ENCODE data around the gene CYBA.

Gene CYBA

GRCh38 chr16:88651276-88651988, 579 bp upstream of the CYBA start:
- ChIA-PET POLR2A (no interaction called here), CTCF (no interaction called here)
- no peak for TF ChIP-seq L3MBTL2 (conservative IDR thresholded peaks at IDR 0.05)
- TF ChIP-seq FOXK2 (IDR thresholded peaks at IDR 0.05): no peak
- no peak for TF ChIP-seq ZNF384 (IDR thresholded peaks at IDR 0.05)
- TF ChIP-seq ELF4 (IDR thresholded peaks at IDR 0.05): no peak
- TF ChIP-seq LEF1 (IDR thresholded peaks at IDR 0.05; ENCODE audit: borderline replicate concordance): no peak
- no peak for TF ChIP-seq FOXM1 (IDR thresholded peaks at IDR 0.05; ENCODE audit: borderline replicate concordance)
- TF ChIP-seq SUZ12 (IDR thresholded peaks at IDR 0.05): no peak
- no peak for TF ChIP-seq NFRKB (IDR thresholded peaks at IDR 0.05)
- TF ChIP-seq CTBP1 (IDR thresholded peaks at IDR 0.05; ENCODE audit: borderline replicate concordance): no peak
- no peak for TF ChIP-seq SP1 (IDR thresholded peaks at IDR 0.05)
- TF ChIP-seq PKNOX1 (IDR thresholded peaks at IDR 0.05): no peak
- TF ChIP-seq BHLHE40 (IDR thresholded peaks at IDR 0.05; ENCODE audit: borderline replicate concordance): no peak
- no peak for TF ChIP-seq ARNT (IDR thresholded peaks at IDR 0.05)
- no peak for TF ChIP-seq TARDBP (IDR thresholded peaks at IDR 0.05)
- TF ChIP-seq HDGF (IDR thresholded peaks at IDR 0.05; ENCODE audit: borderline replicate concordance): no peak
- no peak for TF ChIP-seq FOXA1 (IDR thresholded peaks at IDR 0.05)
- DNase-seq (ENCODE audit: extremely low spot score): no peak

- CTCF ChIA-PET: no interaction called here
Observed at GRCh38 chr16:88649924-88650748, 717 bp downstream of the CYBA start.

GRCh38 chr16:88649195-88649923, 1.5 kb downstream of the CYBA start:
- ChIA-PET POLR2A (no interaction called here), CTCF (no interaction called here)
- DNase-seq (ENCODE audit: extremely low spot score): no peak
- TF ChIP-seq ARNT (IDR thresholded peaks at IDR 0.05) (no peak), LEF1 (IDR thresholded peaks at IDR 0.05; ENCODE audit: borderline replicate concordance) (no peak), TARDBP (IDR thresholded peaks at IDR 0.05) (no peak)

More at GRCh38 chr16:88649924-88650748, 717 bp downstream of the CYBA start:
- TF ChIP-seq NFRKB (IDR thresholded peaks at IDR 0.05) (no peak), ELF4 (IDR thresholded peaks at IDR 0.05) (no peak), FOXA1 (IDR thresholded peaks at IDR 0.05) (no peak), PKNOX1 (IDR thresholded peaks at IDR 0.05) (no peak), FOXK2 (IDR thresholded peaks at IDR 0.05) (no peak), SUZ12 (IDR thresholded peaks at IDR 0.05) (no peak), LEF1 (IDR thresholded peaks at IDR 0.05; ENCODE audit: borderline replicate concordance) (no peak), SP1 (IDR thresholded peaks at IDR 0.05) (no peak), FOXM1 (IDR thresholded peaks at IDR 0.05; ENCODE audit: borderline replicate concordance) (no peak), L3MBTL2 (conservative IDR thresholded peaks at IDR 0.05) (no peak), TARDBP (IDR thresholded peaks at IDR 0.05) (no peak), CTBP1 (IDR thresholded peaks at IDR 0.05; ENCODE audit: borderline replicate concordance) (no peak), HDGF (IDR thresholded peaks at IDR 0.05; ENCODE audit: borderline replicate concordance) (no peak), ARNT (IDR thresholded peaks at IDR 0.05) (no peak), ZNF384 (IDR thresholded peaks at IDR 0.05) (no peak)
- DNase-seq (ENCODE audit: extremely low spot score): no peak
- POLR2A ChIA-PET: interaction anchor here (1.0 kb wide), 1 partner anchor 12 kb away, joined by 4 read pairs; the partner anchor contains the start of gene MVD

GRCh38 chr16:88647178-88648070, 3.4 kb downstream of the CYBA start:
- TF ChIP-seq TARDBP (IDR thresholded peaks at IDR 0.05): no peak
- TF ChIP-seq NFRKB (IDR thresholded peaks at IDR 0.05): no peak
- no peak for TF ChIP-seq SP1 (IDR thresholded peaks at IDR 0.05)
- CTCF ChIA-PET: interaction anchor here (1.0 kb wide), 1 partner anchor 14 kb away, joined by 3 read pairs; no protein-coding TSS in a partner anchor
- POLR2A ChIA-PET: interaction anchor here (1.2 kb wide), 2 partner anchors 10 to 15 kb away, joined by 3 read pairs; partner anchors contain the start of gene MVD

GRCh38 chr16:88646345-88647034, 4.4 kb downstream of the CYBA start:
- CTCF ChIA-PET: interaction anchor here (1.0 kb wide), 1 partner anchor 13 kb away, joined by 3 read pairs; no protein-coding TSS in a partner anchor
- no peak for DNase-seq (ENCODE audit: extremely low spot score)
- POLR2A ChIA-PET: interaction anchor here (1.2 kb wide), 1 partner anchor 9 kb away, joined by 3 read pairs; no protein-coding TSS in a partner anchor
- TF ChIP-seq PKNOX1 (IDR thresholded peaks at IDR 0.05) (no peak), SUZ12 (IDR thresholded peaks at IDR 0.05) (no peak), TARDBP (IDR thresholded peaks at IDR 0.05) (no peak), NFRKB (IDR thresholded peaks at IDR 0.05) (no peak), FOXA1 (IDR thresholded peaks at IDR 0.05) (no peak), HDGF (IDR thresholded peaks at IDR 0.05; ENCODE audit: borderline replicate concordance) (no peak), CTBP1 (IDR thresholded peaks at IDR 0.05; ENCODE audit: borderline replicate concordance) (no peak), ZNF384 (IDR thresholded peaks at IDR 0.05) (no peak), L3MBTL2 (conservative IDR thresholded peaks at IDR 0.05) (no peak), SP1 (IDR thresholded peaks at IDR 0.05) (no peak), ARNT (IDR thresholded peaks at IDR 0.05) (no peak), ELF4 (IDR thresholded peaks at IDR 0.05) (no peak), LEF1 (IDR thresholded peaks at IDR 0.05; ENCODE audit: borderline replicate concordance) (no peak), BHLHE40 (IDR thresholded peaks at IDR 0.05; ENCODE audit: borderline replicate concordance) (no peak), FOXM1 (IDR thresholded peaks at IDR 0.05; ENCODE audit: borderline replicate concordance) (no peak), FOXK2 (IDR thresholded peaks at IDR 0.05) (no peak)

More at GRCh38 chr16:88647178-88648070, 3.4 kb downstream of the CYBA start:
- no peak for DNase-seq (ENCODE audit: extremely low spot score)

All from HEK293T (cell line).